NCI-H128 (cell line): ENCODE measurements around the gene CHMP4A.
"Not testable (repeated sequence)": the region's sequence is repeated elsewhere in the genome, so short reads cannot be mapped to it uniquely, and the experiment has no call there.

ENCODE experiments used
- DNase-seq: peaks from one replicate; lab custom pipeline; 2025; ENCODE audit not compliant: unreplicated experiment; lab: John Stamatoyannopoulos, UW

Gene CHMP4A

GRCh38 chr14:24247422-24247821, 34.1 kb upstream of the CHMP4A start:
- DNase-seq, result no peak

DNA sequence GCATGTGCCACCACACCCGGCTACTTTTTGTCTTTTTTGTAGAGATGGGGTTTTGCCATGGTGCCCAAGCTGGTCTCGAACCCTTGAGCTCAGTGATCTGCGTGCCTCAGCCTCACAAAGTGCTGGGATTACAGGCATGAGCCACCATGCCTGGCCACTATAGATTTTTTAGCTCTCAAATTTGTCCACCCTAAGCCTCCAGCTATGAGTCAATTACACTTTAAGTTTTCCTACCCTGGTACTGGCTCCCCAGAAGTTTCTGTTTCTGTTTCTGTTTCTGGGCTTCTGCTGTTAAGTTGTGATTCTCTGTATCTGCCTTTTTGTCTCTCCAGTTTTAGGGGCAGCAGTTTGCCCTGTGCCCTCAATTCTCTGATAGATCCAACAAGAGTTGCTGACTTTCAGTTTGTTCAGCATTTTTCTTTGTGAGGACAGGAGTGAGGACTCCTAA, 33.5 kb upstream of the CHMP4A start:
- no peak for DNase-seq

DNA sequence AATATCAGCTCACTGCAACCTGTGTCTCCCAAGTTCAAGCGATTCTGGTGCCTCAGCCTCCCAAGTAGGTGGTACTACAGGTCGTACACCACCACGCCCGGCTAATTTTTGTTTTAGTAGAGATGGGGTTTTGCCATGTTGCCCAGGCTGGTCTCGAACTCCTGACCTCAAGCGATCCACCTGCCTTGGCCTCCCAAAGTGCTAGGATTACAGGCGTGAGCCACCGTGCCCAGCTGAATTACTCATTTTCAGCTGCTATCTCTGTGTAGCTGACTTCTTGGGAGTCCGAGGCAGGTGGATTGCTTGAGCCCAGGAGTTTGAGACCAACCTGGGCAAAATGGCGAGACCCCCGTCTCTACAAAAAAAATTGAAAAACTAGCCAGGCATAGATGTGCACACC, 32.1 kb upstream of the CHMP4A start:
- DNase-seq, result not testable (repeated sequence)

GRCh38 chr14:24243336-24243836, 30.1 kb upstream of the CHMP4A start:
- no peak for DNase-seq

GRCh38 chr14:24241829-24242443, 28.6 kb upstream of the CHMP4A start:
- peak; percentile 92 for DNase-seq

DNA sequence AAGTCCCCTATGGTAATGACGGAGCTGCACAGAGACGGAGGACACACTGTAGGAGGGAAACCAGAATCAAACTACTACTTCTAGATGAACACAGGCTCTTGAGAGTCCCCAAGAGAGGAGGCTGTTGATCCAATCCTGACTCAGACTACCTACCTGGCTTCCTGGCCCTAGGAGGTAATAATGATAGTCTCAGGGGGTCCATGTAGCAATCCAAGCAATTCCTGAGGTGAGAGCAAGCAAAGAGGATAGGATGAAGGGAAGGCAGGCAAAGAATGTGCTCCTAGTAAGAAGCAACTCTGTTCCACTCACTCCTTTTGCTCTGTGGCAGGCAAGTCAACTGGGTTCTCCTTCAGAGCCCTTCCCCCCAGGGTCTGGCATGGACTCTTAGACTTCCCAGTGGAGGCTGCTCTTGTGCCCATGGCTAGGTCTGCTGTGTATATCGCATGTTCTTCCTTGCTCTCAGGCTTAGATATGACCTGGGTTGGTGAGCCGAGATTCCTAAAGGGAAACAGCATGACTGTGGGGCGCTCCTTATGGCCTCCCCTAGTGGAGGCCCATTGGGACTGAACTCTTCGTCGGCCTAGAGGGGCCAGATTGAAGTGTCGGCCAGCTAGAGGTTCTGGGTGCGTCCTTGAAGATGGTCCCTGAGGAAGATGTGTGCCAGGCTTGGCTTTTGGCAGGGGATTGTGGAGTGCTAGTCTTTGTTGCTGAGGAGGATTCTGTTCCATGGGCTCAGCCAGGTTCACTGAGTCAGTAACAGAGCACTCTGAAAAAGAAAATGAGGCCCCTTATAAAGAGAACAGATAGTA, 27.0 kb upstream of the CHMP4A start:
- DNase-seq, result no peak

DNA sequence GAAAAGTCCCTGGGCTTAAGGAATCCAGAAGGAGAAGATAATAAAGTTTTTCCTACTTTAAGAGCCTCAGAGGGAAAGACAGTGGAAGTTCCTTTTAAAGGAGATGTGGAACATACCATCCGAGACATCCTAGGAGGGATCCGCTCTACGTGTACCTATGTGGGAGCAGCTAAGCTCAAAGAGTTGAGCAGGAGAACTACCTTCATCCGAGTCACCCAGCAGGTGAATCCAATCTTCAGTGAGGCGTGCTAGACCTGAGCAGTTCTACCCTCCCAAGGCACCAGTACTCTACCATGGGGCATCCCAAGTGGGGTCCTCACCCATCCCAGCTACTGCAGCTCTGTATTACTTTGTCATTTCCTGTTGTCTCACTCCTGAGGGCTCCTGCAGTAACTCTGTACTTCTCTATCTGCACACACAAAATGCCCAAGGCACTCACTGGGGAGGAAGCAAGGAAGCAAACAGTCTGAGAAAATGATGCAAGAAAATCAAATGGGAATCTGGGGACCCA, 25.3 kb upstream of the CHMP4A start:
- DNase-seq, result no peak

DNA sequence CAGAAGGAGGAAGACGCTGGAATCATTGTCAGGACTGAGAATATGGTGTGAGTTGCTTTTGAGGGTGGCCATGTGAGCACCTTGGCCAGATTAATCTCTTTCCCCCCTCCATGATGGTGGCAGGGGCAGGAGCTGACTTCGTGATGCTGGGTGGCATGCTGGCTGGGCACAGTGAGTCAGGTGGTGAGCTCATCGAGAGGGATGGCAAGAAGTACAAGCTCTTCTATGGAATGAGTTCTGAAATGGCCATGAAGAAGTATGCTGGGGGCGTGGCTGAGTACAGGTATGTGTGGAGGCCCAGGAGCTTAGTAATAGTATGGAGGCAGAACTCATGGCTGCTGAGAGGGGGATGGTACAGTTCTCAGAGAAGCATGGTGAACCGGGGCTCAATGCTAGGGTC, 24.8 kb upstream of the CHMP4A start:
- DNase-seq, result no peak

DNA sequence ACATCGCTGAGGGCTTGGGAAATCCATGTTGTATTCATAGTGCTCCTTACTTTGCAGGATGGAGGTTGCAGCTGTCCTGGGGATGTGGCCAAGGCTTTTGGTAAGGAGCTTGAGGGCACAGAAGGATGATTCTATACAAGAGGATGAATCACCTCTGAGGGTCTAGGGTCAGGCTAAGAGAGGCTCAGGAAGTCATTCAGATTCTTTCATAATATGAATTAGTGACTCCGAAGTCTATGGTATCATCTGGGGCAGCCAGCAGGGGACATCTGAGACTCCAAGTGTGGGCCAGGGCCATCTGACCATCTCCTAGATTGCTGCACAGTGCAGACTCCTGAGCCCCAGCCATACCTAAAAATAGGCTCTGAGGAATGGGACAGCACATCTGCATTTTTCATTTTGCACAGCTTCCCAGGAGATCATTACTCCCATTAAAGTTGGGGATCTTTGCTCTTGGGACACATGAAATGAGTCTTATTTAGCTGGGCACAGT, 24.2 kb upstream of the CHMP4A start:
- no peak for DNase-seq

GRCh38 chr14:24236689-24237462, 23.6 kb upstream of the CHMP4A start:
- DNase-seq, result no peak

- no peak for DNase-seq
Observed at GRCh38 chr14:24235804-24236688, 22.8 kb upstream of the CHMP4A start.

GRCh38 chr14:24234095-24235005, 21.1 kb upstream of the CHMP4A start:
- no peak for DNase-seq

DNA sequence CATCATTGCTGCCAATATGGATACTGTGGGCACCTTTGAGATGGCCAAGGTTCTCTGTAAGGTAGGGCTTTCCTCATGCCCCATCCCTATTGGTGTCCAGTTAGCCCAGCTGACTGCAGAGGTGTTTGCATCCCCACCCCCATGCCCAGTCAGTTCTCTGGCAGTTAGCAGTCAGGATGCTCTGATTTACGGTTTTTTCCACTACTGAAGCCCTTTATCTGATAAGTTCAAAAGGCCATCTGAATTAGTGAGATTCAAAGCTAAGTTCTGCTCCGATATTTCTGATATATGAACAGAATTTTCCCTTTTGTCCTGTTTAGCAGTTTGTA, 20.2 kb upstream of the CHMP4A start:
- no peak for DNase-seq

- DNase-seq, result no peak
Observed at GRCh38 chr14:24232645-24233537, 19.6 kb upstream of the CHMP4A start, which contains the start of gene GMPR2. Gene GMPR2, plus strand, starts transcription at chr14:24232929. Its CDS starts 325 bp downstream, at chr14:24233254.

DNA sequence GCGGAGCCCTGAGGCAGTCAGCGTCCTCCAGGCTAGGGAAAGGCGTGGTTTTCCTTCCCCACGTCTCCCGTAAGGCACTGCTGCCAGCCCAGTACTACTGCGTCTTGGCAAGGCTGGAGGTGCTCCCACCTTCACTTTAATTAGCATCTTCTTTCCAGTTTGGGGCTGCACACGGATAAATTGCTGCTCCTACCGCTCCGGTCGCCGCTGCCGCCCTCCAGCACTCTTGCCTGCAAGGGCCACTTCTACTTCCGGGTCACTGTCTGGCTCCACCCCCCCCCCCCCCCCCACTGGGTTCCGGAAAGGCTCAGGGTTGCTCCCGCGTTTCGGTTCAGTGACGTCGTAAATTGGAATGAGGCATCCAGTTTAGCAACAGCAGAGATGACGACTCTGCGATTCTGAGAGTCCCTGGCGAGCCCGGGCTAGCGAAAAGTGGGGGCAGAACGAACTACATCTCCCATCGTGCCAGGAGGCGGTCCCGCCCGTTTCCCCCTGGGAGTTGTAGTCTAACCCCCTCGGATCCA, 18.9 kb upstream of the CHMP4A start, which contains the start of gene NEDD8:
Gene NEDD8 (minus strand): TSS at position 247 of the 524 bp plus-strand sequence. CDS start 100 bp downstream, at position 147.
- peak; percentile 83 for DNase-seq

- no peak for DNase-seq
Observed at GRCh38 chr14:24231263-24232120, 18.2 kb upstream of the CHMP4A start.

DNA sequence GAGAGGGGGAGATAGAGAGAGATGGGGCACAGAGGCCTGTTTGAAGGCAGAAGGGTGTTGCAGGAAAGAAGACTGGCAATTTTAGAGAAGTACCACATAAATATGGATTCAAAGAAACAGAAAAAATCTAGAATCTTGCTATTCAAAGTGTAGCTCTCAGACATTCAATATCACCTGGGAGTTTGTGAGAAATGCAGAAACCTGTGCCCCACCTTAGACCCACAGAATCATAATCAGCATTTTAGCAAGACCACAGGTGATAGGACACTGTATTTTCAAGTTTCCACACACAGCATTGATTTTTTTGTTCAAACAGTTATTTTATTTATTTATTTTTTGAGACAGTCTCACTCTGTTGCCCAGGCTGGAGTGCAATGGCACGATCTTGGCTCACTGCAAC, 15.6 kb upstream of the CHMP4A start:
- DNase-seq, result no peak
